GM12878 (cell line): ENCODE measurements around the gene HS3ST3B1.

Experiments
- KDM1A ChIP-seq: fragments of 200-600 bp; sonication (generic); IDR thresholded peaks from 2 replicates; pipeline ENCODE4 v1.6.1; 2016; ENCODE audit warnings: borderline replicate concordance
- POLR2AphosphoS5 ChIP-seq: IDR thresholded peaks from 2 replicates; pipeline ENCODE4 v1.6.1; 2011; ENCODE audit warnings: mild to moderate bottlenecking, low read length, inconsistent platforms
- SP1 ChIP-seq: IDR thresholded peaks from one replicate; pipeline ENCODE4 v1.6.1; 2011; ENCODE audit warnings: low read depth, low read length
- TF ChIP-seq, protein P1 (sequence below), 3 experiments: IDR thresholded peaks in 2 of 3; conservative IDR thresholded peaks in 1 of 3; 2 replicates each; pipeline ENCODE4 v1.5.1; 2011; ENCODE audit warnings: low read depth in 3 of 3, low read length in 3 of 3, mild to moderate bottlenecking in 3 of 3, control low read depth in 2 of 3, moderate library complexity in 2 of 3, inconsistent platforms in 1 of 3, mixed read lengths in 1 of 3; ENCODE audit not compliant: control insufficient read depth in 2 of 3, insufficient read depth in 1 of 3; ENCODE audit errors: extremely low read depth in 1 of 3

DNA sequence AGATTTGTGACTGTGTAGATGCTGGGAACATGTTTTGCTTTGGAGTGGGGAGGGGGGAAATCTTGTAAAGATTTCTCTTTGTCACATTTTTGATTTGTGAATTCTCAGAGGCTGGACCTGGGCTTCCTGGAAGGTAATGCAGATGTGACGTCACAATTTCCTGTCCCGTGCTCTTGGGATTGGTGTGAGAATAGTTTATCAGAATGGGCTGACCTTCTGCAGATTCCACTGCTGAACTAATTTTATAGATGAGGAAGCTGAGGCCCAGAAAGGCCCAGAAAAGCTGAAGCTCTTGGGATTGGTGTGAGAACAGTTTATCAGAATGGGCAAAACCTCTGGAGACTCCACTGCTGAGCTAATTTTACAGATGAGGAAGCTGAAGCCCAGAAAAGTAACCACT, 34.0 kb downstream of the HS3ST3B1 start:
- TF ChIP-seq POLR2AphosphoS5, result no peak
- TF ChIP-seq, protein P1, sequence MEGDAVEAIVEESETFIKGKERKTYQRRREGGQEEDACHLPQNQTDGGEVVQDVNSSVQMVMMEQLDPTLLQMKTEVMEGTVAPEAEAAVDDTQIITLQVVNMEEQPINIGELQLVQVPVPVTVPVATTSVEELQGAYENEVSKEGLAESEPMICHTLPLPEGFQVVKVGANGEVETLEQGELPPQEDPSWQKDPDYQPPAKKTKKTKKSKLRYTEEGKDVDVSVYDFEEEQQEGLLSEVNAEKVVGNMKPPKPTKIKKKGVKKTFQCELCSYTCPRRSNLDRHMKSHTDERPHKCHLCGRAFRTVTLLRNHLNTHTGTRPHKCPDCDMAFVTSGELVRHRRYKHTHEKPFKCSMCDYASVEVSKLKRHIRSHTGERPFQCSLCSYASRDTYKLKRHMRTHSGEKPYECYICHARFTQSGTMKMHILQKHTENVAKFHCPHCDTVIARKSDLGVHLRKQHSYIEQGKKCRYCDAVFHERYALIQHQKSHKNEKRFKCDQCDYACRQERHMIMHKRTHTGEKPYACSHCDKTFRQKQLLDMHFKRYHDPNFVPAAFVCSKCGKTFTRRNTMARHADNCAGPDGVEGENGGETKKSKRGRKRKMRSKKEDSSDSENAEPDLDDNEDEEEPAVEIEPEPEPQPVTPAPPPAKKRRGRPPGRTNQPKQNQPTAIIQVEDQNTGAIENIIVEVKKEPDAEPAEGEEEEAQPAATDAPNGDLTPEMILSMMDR (IDR thresholded peaks at IDR 0.05 in 2 of 3, conservative IDR thresholded peaks at IDR 0.05 in 1 of 3; ENCODE audit: control insufficient read depth in 2 of 3, extremely low read depth in 1 of 3, insufficient read depth in 1 of 3, low read depth in 3 of 3, low read length in 3 of 3), result no peak
- TF ChIP-seq SP1, result no peak
- no peak for TF ChIP-seq KDM1A
